Activated T-cell treated with anti-CD3 and anti-CD28 coated beads for 24 hours (primary cell): ENCODE measurements around the gene PTCD1.
"Not testable (repeated sequence)": the region's sequence is repeated elsewhere in the genome, so short reads cannot be mapped to it uniquely, and the experiment has no call there.

ENCODE experiments used
- DNase-seq: peaks from one replicate; pipeline ENCODE4 v3.0.0-alpha.2; 2020; ENCODE audit warnings: low read depth

PTCD1 gene

GRCh38 chr7:99407872-99408378 lies 30.7 kb downstream of the PTCD1 start:
- DNase-seq: peak; percentile 29

- no peak for DNase-seq
These were observed 32.0 kb downstream of the PTCD1 start for GRCh38 chr7:99406557-99406956.

GRCh38 chr7:99404977-99405320 lies 33.6 kb downstream of the PTCD1 start:
- DNase-seq: no peak

GRCh38 chr7:99404235-99404976 lies 34.2 kb downstream of the PTCD1 start:
- no peak for DNase-seq

GRCh38 chr7:99403764-99404163 lies 34.8 kb downstream of the PTCD1 start:
- DNase-seq: no peak

- no peak for DNase-seq
These were observed 35.7 kb downstream of the PTCD1 start for GRCh38 chr7:99402854-99403253.

- DNase-seq: no peak
These were observed 39.0 kb downstream of the PTCD1 start for GRCh38 chr7:99399597-99399996.

- DNase-seq: no peak
These were observed 39.6 kb downstream of the PTCD1 start for GRCh38 chr7:99398891-99399445.

GRCh38 chr7:99397297-99397983 lies 41.2 kb downstream of the PTCD1 start:
- no peak for DNase-seq

- DNase-seq: no peak
These were observed 41.9 kb downstream of the PTCD1 start for GRCh38 chr7:99396418-99397296.

- no peak for DNase-seq
These were observed 42.8 kb downstream of the PTCD1 start for GRCh38 chr7:99395616-99396327.

GRCh38 chr7:99394188-99394502 lies 44.5 kb downstream of the PTCD1 start:
- no peak for DNase-seq

- no peak for DNase-seq
These were observed 45.0 kb downstream of the PTCD1 start for GRCh38 chr7:99393355-99394187.

GRCh38 chr7:99392659-99393354 lies 45.8 kb downstream of the PTCD1 start:
- peak; percentile 72 for DNase-seq

GRCh38 chr7:99392046-99392445 lies 46.6 kb downstream of the PTCD1 start:
- DNase-seq: no peak

GRCh38 chr7:99390941-99391602 lies 47.5 kb downstream of the PTCD1 start:
- DNase-seq: no peak

- DNase-seq: no peak
These were observed 48.8 kb downstream of the PTCD1 start for GRCh38 chr7:99389772-99390171.

- DNase-seq: no peak
These were observed 50.7 kb downstream of the PTCD1 start for GRCh38 chr7:99387912-99388311.

GRCh38 chr7:99387239-99387635 lies 51.4 kb downstream of the PTCD1 start:
- DNase-seq: not testable (repeated sequence)
